GM18951 (cell line): ENCODE data around the gene ST6GAL1.

Source experiments
- POLR2A ChIP-seq: IDR thresholded peaks from 4 replicates; pipeline ENCODE4 v1.6.1; 2011; ENCODE audit warnings: mild to moderate bottlenecking; ENCODE audit not compliant: insufficient read length, insufficient read depth; ENCODE audit errors: extremely low read depth
- in situ Hi-C: fragments of 300-500 bp; cut with MboI; formaldehyde crosslinking; loops from one replicate; pipeline ENCODE4 v1.12.0; 2022; ENCODE audit warnings: low sequenced_read_pairs, mixed read lengths, inconsistent platforms; ENCODE audit not compliant: unreplicated experiment

ST6GAL1 gene

GRCh38 chr3:187112934-187113793 lies 182.8 kb downstream of the ST6GAL1 start:
- no peak for TF ChIP-seq POLR2A

DNA sequence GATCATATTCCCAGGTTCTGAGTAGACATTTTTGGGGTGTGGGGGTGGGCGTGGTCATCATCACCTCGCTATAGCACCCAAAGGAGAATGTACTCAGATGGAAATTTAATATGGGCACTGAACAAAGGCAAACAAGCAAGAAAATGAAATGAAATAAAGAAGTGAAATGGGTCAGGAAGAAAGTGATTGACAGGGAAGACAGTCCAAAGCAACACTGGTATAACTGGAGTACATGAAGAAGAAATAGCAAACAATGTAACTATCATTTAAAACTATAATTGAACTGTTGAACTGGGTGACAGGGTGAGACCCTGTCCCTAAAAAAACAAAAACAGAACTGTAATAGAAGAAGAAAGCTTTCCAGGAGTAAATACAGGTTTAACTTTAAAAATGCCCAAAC lies 184.2 kb downstream of the ST6GAL1 start:
- TF ChIP-seq POLR2A: no peak
- in situ Hi-C loops: no loop called here

More at GRCh38 chr3:187112934-187113793, 182.8 kb downstream of the ST6GAL1 start:
- in situ Hi-C loops: no loop called here

GRCh38 chr3:187120326-187120725 lies 190.0 kb downstream of the ST6GAL1 start:
- no peak for TF ChIP-seq POLR2A

GRCh38 chr3:187122261-187122660 lies 191.9 kb downstream of the ST6GAL1 start:
- in situ Hi-C loops: no loop called here
- no peak for TF ChIP-seq POLR2A

More at GRCh38 chr3:187120326-187120725, 190.0 kb downstream of the ST6GAL1 start:
- in situ Hi-C loops: no loop called here

DNA sequence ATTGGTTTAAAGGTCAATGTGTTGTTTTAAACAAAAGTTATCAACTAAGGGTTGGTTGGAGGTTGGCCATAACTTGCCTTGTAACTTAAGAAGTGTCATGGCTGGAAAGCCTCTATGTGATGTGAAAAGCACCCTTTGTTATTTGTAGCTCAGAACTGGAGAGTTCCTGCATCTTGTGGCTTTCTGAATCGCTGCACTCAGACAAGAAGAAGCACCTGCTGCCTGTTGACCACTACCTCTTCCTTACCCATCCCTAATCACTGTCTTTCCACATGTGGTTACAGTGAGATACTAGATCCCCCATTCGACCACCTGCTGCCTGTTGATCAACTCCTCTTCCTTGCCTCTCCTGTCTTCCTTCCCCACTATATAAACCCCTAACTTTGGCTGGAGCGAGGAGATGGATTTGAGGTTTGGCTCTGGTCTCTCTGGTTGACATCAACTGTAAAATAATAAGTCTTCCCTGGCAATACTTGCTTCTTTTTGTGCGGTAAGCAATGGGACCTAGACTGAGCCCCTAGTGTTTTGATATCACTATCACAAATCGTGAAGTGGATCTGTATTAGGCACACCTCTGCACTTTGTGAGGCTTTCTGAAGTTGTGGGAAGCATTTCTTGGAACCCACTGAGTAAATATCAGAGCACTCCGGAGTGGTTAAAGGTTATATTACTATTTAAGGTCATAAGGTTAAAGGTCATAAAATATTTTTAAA lies 195.1 kb downstream of the ST6GAL1 start:
- no peak for TF ChIP-seq POLR2A
- in situ Hi-C loops: no loop called here
